SK-N-SH (cell line): ENCODE results near the gene CLTCL1. TPM values are rescaled to one million over a fixed set of nuclear protein-coding genes. Genes with fewer than 3 reads are reported as not detected.

ENCODE experiments used
- CTCF ChIA-PET: fragments of 300-600, 350-600 bp; formaldehyde crosslinking; extraction: SDS; loops from one replicate; lab custom pipeline; 2021; lab: Yijun Ruan, JAX
- POLR2A ChIA-PET: fragments of 350-600 bp; sonication (Branson Sonifier 250); formaldehyde crosslinking; extraction: SDS; loops from one replicate; lab custom pipeline; 2020; ENCODE audit warnings: antibody characterized with exemption, inconsistent platforms; lab: Yijun Ruan, JAX
- DNase-seq: peaks from one replicate; pipeline ENCODE4 v3.0.0; 2012
- H2AFZ ChIP-seq: fragments of 200-600 bp; sonication (generic); 2 replicates; pipeline ENCODE4 v1.8.1; 2016; ENCODE audit warnings: antibody characterized with exemption, mild to moderate bottlenecking, low read depth
- H3F3A ChIP-seq: fragments of 200-600 bp; sonication (generic); replicated peaks from 2 replicates; pipeline ENCODE3; 2016; ENCODE audit warnings: antibody characterized with exemption, mild to moderate bottlenecking; ENCODE audit not compliant: insufficient read depth
- H3K27ac ChIP-seq, 2 experiments: fragments of 200-500 bp in 1 of 2; fragments of 200-600 bp in 1 of 2; sonication (Bioruptor generic) in 1 of 2; sonication (generic), shearing (Covaris generic) in 1 of 2; 2 replicates each; pipeline versions ENCODE4 v1.5.1 to v1.6.1; 2014 to 2016; ENCODE audit warnings: low read depth in 2 of 2, inconsistent platforms in 1 of 2, low read length in 1 of 2, mild to moderate bottlenecking in 1 of 2, mixed read lengths in 1 of 2
- H3K27me3 ChIP-seq: fragments of 200-600 bp; sonication (generic), shearing (Covaris generic); 2 replicates; pipeline ENCODE4 v1.6.1; 2016; ENCODE audit warnings: mixed run types; ENCODE audit not compliant: insufficient read depth
- H3K36me3 ChIP-seq, 2 experiments: fragments of 200-500 bp in 1 of 2; fragments of 200-600 bp in 1 of 2; sonication (Bioruptor generic) in 1 of 2; sonication (generic) in 1 of 2; replicated peaks in 1 of 2; 2 replicates each; pipeline versions ENCODE3 to v1.5.1; 2014 to 2016; ENCODE audit warnings: low read length in 1 of 2, mild to moderate bottlenecking in 1 of 2; ENCODE audit not compliant: insufficient read depth in 2 of 2, control insufficient read depth in 1 of 2
- H3K4me1 ChIP-seq, 2 experiments: fragments of 200-500 bp in 1 of 2; fragments of 200-600 bp in 1 of 2; sonication (Bioruptor generic) in 1 of 2; sonication (generic), shearing (Covaris generic) in 1 of 2; 2 replicates each; pipeline versions ENCODE4 v1.5.1 to v1.6.1; 2014 to 2016; ENCODE audit warnings: low read depth in 1 of 2, low read length in 1 of 2, mixed run types in 1 of 2; ENCODE audit not compliant: insufficient read depth in 2 of 2, control insufficient read depth in 1 of 2
- H3K4me2 ChIP-seq: fragments of 200-600 bp; sonication (generic), shearing (Covaris generic); 2 replicates; pipeline ENCODE4 v1.6.1; 2017; ENCODE audit warnings: mixed run types
- H3K4me3 ChIP-seq, 2 experiments: fragments of 200-500 bp in 1 of 2; fragments of 200-600 bp in 1 of 2; sonication (Bioruptor generic) in 1 of 2; sonication (generic), shearing (Covaris generic) in 1 of 2; 2 replicates each; pipeline versions ENCODE4 v1.5.1 to v1.8.1; 2014 to 2016; ENCODE audit warnings: low read depth in 2 of 2, inconsistent platforms in 1 of 2, low read length in 1 of 2, mild to moderate bottlenecking in 1 of 2, mixed read lengths in 1 of 2, moderate library complexity in 1 of 2
- H3K79me2 ChIP-seq: fragments of 200-600 bp; sonication (generic); 2 replicates; pipeline ENCODE4 v1.8.1; 2017; ENCODE audit warnings: mild to moderate bottlenecking; ENCODE audit not compliant: insufficient read depth
- H3K9ac ChIP-seq: fragments of 200-600 bp; sonication (generic); 2 replicates; pipeline ENCODE4 v1.6.1; 2017; ENCODE audit warnings: mixed run types
- H3K9me2 ChIP-seq: fragments of 200-600 bp; sonication (generic); 2 replicates; pipeline ENCODE4 v1.6.1; 2017; ENCODE audit warnings: mixed run types
- H3K9me3 ChIP-seq: fragments of 200-600 bp; sonication (generic); 2 replicates; pipeline ENCODE4 v1.6.1; 2017; ENCODE audit warnings: mixed run types, mild to moderate bottlenecking, moderate library complexity
- H4K20me1 ChIP-seq: fragments of 200-600 bp; sonication (generic); 2 replicates; pipeline ENCODE4 v1.6.1; 2017; ENCODE audit warnings: mild to moderate bottlenecking, mixed run types; ENCODE audit not compliant: insufficient read depth
- EP300 ChIP-seq, 2 experiments: IDR thresholded peaks; 2 replicates each; pipeline versions ENCODE4 v1.4.0 to v1.6.1; 2012; ENCODE audit warnings: borderline replicate concordance in 1 of 2, low read depth in 1 of 2, low read length in 1 of 2
- EZH2phosphoT487 ChIP-seq: fragments of 200-600 bp; sonication (generic); IDR thresholded peaks from 2 replicates; pipeline ENCODE4 v1.6.1; 2017; ENCODE audit warnings: low read depth, mixed run types, mild to moderate bottlenecking, antibody characterized with exemption, moderate library complexity, borderline replicate concordance
- FOXJ3 ChIP-seq: sonication (generic); formaldehyde crosslinking; IDR thresholded peaks from 2 replicates; pipeline ENCODE4 v1.5.1; 2020; ENCODE audit warnings: mild to moderate bottlenecking, missing genetic modification reagents
- GABPA ChIP-seq: IDR thresholded peaks from 2 replicates; pipeline ENCODE4 v1.4.0; 2012; ENCODE audit warnings: low read depth, mild to moderate bottlenecking
- MXI1 ChIP-seq: IDR thresholded peaks from 2 replicates; pipeline ENCODE4 v1.6.1; 2012; ENCODE audit warnings: mild to moderate bottlenecking, low read depth, low read length, improper control_type of control experiment
- RCOR1 ChIP-seq: fragments of 150-350 bp; IDR thresholded peaks from 2 replicates; pipeline ENCODE4 v1.6.1; 2017; ENCODE audit warnings: antibody characterized with exemption, low read length
- TEAD4 ChIP-seq: IDR thresholded peaks from 2 replicates; pipeline ENCODE4 v1.4.0; 2012; ENCODE audit warnings: mild to moderate bottlenecking, borderline replicate concordance; ENCODE audit not compliant: insufficient read depth
- YY1 ChIP-seq: IDR thresholded peaks from 2 replicates; pipeline ENCODE4 v1.4.0; 2012; ENCODE audit warnings: low read depth, mild to moderate bottlenecking
- WGBS: methylation state at CpG from one replicate; pipeline ENCODE4 v1.1.6; 2017; ENCODE audit warnings: low lambda C conversion rate; 5-methylcytosine and 5-hydroxymethylcytosine counted together
- polyA plus RNA-seq, 3 experiments: library from polyadenylated mRNA; depleted of rRNA; stranded (reverse); fragments of >200 nt; gene quantifications; 2 replicates each; pipeline ENCODE4 v1.2.3, GENCODE V29; 2012
- TF ChIP-seq, protein P1 (sequence below): fragments of 150-350 bp; IDR thresholded peaks from 2 replicates; pipeline ENCODE4 v1.6.1; 2017; ENCODE audit warnings: antibody characterized with exemption, low read length, low read depth, borderline replicate concordance
- TF ChIP-seq, protein P2 (sequence below): fragments of 200-600 bp; sonication (generic); IDR thresholded peaks from 2 replicates; pipeline ENCODE4 v1.6.1; 2017; ENCODE audit warnings: antibody characterized with exemption, mild to moderate bottlenecking, moderate library complexity
- TF ChIP-seq, protein P3 (sequence below): IDR thresholded peaks from 2 replicates; pipeline ENCODE4 v1.4.0; 2012; ENCODE audit warnings: low read depth, borderline replicate concordance
- TF ChIP-seq, protein P4 (sequence below): IDR thresholded peaks from 2 replicates; pipeline ENCODE4 v1.6.1; 2012; ENCODE audit warnings: mild to moderate bottlenecking, low read depth, low read length, moderate library complexity
- TF ChIP-seq, protein P5 (sequence below): IDR thresholded peaks from 2 replicates; pipeline ENCODE4; 2012
- TF ChIP-seq, protein P6 (sequence below): IDR thresholded peaks from 2 replicates; pipeline ENCODE4 v1.4.0; 2012; ENCODE audit warnings: low read depth, borderline replicate concordance

CLTCL1 gene
- polyA plus RNA-seq, 1 of the 3 experiments (the other 2 are of a cell fraction) = 6.7 TPM

DNA sequence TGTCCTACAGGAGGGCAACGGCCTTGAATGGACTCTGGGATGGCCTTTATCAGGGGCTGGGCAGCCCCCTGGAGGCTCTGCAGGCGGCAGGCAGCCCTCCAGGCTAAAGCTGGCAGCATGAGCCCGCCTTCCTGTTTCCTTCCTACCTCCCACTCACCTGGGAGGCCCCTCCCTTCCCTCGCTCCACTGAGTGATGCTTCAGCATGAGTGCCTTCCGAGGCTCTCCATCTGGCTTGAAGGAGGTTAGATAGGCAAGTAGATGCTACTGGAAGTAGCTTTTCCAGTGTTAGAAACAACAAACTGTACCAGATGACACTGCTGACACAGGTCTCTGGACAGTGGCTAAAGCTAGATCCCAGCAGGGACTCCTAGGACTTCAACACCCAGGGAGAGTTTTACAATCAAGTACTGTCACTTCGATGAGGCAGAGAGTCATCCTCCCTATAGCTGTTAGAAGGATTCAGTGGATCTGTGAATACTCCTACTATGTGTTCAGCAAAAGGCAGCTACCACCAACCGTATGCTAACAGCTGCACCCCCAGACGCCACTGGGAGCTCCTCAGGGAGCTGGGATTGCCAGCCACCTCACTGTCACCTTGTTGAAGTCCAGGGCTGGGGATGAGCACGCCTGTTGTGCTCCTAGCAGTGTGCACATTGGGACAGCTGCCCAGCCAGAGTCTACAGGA lies 108.9 kb downstream of the CLTCL1 start:
- H3K9me3 ChIP-seq = no peaks in the 10 kb centered on the region
- 55% methylated on average over 4 of the region's 9 CpGs for WGBS
- no peaks in the 10 kb centered on the region for H3K27me3 ChIP-seq
- H3K36me3 ChIP-seq = peaks cover 0 to 1% of the 10 kb centered on the region in 2 experiments
- H3F3A ChIP-seq = peaks cover 4% of the 10 kb centered on the region
- no peak overlapping the region for H3K27ac ChIP-seq
- H3K9ac ChIP-seq = no peak overlapping the region
- POLR2A ChIA-PET = no interaction called here
- peaks cover 4% of the 10 kb centered on the region for H3K79me2 ChIP-seq
- DNase-seq = no peak
- CTCF ChIA-PET = interaction anchor here (1.3 to 1.5 kb wide), 2 partner anchors 104 to 109 kb away, joined by 3 to 5 read pairs; partner anchors contain the start of gene CLTCL1
- no peak overlapping the region for H3K4me3 ChIP-seq
- TF ChIP-seq EP300 (IDR thresholded peaks at IDR 0.05; ENCODE audit: borderline replicate concordance in 1 of 2, low read depth in 1 of 2, low read length in 1 of 2) = no peak
- TF ChIP-seq, protein P1, sequence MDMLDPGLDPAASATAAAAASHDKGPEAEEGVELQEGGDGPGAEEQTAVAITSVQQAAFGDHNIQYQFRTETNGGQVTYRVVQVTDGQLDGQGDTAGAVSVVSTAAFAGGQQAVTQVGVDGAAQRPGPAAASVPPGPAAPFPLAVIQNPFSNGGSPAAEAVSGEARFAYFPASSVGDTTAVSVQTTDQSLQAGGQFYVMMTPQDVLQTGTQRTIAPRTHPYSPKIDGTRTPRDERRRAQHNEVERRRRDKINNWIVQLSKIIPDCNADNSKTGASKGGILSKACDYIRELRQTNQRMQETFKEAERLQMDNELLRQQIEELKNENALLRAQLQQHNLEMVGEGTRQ = no peak
- TF ChIP-seq GABPA = no peak
- TF ChIP-seq, protein P2, sequence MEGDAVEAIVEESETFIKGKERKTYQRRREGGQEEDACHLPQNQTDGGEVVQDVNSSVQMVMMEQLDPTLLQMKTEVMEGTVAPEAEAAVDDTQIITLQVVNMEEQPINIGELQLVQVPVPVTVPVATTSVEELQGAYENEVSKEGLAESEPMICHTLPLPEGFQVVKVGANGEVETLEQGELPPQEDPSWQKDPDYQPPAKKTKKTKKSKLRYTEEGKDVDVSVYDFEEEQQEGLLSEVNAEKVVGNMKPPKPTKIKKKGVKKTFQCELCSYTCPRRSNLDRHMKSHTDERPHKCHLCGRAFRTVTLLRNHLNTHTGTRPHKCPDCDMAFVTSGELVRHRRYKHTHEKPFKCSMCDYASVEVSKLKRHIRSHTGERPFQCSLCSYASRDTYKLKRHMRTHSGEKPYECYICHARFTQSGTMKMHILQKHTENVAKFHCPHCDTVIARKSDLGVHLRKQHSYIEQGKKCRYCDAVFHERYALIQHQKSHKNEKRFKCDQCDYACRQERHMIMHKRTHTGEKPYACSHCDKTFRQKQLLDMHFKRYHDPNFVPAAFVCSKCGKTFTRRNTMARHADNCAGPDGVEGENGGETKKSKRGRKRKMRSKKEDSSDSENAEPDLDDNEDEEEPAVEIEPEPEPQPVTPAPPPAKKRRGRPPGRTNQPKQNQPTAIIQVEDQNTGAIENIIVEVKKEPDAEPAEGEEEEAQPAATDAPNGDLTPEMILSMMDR = no peak
- TF ChIP-seq, protein P3, sequence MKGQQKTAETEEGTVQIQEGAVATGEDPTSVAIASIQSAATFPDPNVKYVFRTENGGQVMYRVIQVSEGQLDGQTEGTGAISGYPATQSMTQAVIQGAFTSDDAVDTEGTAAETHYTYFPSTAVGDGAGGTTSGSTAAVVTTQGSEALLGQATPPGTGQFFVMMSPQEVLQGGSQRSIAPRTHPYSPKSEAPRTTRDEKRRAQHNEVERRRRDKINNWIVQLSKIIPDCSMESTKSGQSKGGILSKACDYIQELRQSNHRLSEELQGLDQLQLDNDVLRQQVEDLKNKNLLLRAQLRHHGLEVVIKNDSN = no peak
- TF ChIP-seq RCOR1 = no peak
- TF ChIP-seq MXI1 = no peak
- TF ChIP-seq EZH2phosphoT487 = no peak
- TF ChIP-seq, protein P4, sequence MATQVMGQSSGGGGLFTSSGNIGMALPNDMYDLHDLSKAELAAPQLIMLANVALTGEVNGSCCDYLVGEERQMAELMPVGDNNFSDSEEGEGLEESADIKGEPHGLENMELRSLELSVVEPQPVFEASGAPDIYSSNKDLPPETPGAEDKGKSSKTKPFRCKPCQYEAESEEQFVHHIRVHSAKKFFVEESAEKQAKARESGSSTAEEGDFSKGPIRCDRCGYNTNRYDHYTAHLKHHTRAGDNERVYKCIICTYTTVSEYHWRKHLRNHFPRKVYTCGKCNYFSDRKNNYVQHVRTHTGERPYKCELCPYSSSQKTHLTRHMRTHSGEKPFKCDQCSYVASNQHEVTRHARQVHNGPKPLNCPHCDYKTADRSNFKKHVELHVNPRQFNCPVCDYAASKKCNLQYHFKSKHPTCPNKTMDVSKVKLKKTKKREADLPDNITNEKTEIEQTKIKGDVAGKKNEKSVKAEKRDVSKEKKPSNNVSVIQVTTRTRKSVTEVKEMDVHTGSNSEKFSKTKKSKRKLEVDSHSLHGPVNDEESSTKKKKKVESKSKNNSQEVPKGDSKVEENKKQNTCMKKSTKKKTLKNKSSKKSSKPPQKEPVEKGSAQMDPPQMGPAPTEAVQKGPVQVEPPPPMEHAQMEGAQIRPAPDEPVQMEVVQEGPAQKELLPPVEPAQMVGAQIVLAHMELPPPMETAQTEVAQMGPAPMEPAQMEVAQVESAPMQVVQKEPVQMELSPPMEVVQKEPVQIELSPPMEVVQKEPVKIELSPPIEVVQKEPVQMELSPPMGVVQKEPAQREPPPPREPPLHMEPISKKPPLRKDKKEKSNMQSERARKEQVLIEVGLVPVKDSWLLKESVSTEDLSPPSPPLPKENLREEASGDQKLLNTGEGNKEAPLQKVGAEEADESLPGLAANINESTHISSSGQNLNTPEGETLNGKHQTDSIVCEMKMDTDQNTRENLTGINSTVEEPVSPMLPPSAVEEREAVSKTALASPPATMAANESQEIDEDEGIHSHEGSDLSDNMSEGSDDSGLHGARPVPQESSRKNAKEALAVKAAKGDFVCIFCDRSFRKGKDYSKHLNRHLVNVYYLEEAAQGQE = no peak
- TF ChIP-seq YY1 = no peak
- TF ChIP-seq, protein P5, sequence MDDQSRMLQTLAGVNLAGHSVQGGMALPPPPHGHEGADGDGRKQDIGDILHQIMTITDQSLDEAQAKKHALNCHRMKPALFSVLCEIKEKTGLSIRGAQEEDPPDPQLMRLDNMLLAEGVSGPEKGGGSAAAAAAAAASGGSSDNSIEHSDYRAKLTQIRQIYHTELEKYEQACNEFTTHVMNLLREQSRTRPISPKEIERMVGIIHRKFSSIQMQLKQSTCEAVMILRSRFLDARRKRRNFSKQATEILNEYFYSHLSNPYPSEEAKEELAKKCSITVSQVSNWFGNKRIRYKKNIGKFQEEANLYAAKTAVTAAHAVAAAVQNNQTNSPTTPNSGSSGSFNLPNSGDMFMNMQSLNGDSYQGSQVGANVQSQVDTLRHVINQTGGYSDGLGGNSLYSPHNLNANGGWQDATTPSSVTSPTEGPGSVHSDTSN = no peak
- TF ChIP-seq TEAD4 = no peak
- TF ChIP-seq FOXJ3 = no peak
- TF ChIP-seq, protein P6, sequence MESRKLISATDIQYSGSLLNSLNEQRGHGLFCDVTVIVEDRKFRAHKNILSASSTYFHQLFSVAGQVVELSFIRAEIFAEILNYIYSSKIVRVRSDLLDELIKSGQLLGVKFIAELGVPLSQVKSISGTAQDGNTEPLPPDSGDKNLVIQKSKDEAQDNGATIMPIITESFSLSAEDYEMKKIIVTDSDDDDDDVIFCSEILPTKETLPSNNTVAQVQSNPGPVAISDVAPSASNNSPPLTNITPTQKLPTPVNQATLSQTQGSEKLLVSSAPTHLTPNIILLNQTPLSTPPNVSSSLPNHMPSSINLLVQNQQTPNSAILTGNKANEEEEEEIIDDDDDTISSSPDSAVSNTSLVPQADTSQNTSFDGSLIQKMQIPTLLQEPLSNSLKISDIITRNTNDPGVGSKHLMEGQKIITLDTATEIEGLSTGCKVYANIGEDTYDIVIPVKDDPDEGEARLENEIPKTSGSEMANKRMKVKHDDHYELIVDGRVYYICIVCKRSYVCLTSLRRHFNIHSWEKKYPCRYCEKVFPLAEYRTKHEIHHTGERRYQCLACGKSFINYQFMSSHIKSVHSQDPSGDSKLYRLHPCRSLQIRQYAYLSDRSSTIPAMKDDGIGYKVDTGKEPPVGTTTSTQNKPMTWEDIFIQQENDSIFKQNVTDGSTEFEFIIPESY = no peak
- TF ChIP-seq, all 33 proteins: peak for 0
- Histone ChIP-seq H3K4me2 (no peak overlapping the region), H4K20me1 (no peaks in the 10 kb centered on the region), H2AFZ (no peak overlapping the region), H3K9me2 (no peaks in the 10 kb centered on the region), H3K4me1 (peaks cover 0 to 11% of the 10 kb centered on the region in 2 experiments; a peak in 1 of 4 replicates)
